Measurements from ENCODE around the gene WDR59. TPM values are rescaled to one million over a fixed set of nuclear protein-coding genes. Genes with fewer than 3 reads are reported as not detected.

WDR59 gene
- total RNA-seq, 2 donors from 2014 or later, result 46.5 to 48.3 TPM

- no peak for DNase-seq
- Histone ChIP-seq H3K9ac (ENCODE audit: low read depth in 2 of 2, low read length in 2 of 2) (no peak overlapping the region), H3K27me3 (no peaks in the 10 kb centered on the region), H3K36me3 (no peaks in the 10 kb centered on the region), H3K4me3 (no peak overlapping the region), H3K9me3 (no peaks in the 10 kb centered on the region), H3K27ac (no peak overlapping the region), H3K4me1 (no peaks in the 10 kb centered on the region)
- intact Hi-C loops (cut with DNase I), result no loop called here
- no peak for TF ChIP-seq CTCF (IDR thresholded peaks at IDR 0.05)
These were observed 112.6 kb downstream of the WDR59 start for GRCh38 chr16:74872302-74872701.

DNA sequence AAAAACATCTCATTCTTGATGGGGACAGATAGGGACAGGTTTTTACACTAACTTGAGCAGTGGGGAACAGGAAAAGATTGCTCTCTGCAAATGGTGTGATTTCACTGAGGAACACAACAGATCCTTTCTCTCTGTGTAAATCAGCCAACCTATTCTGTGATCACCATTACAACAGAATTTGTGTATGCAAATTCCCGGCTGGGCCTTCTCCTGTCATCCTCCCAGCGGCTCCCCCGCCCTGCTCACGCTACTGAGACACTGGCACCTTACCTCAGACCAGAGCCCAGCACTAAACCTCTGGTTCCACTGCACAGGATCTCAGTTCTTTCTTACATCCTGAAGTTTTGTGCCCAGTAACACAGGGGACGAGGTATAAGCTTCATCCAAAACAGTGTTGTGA is 113.3 kb downstream of the WDR59 start:
- no peaks in the 10 kb centered on the region for H3K9me3 ChIP-seq
- H3K4me3 ChIP-seq, result no peak overlapping the region
- H3K27ac ChIP-seq, result no peak overlapping the region
- no peak overlapping the region for H3K9ac ChIP-seq (ENCODE audit: low read depth in 2 of 2, low read length in 2 of 2)
- H3K27me3 ChIP-seq, result no peaks in the 10 kb centered on the region
- intact Hi-C loops (cut with DNase I), result no loop called here
- no peaks in the 10 kb centered on the region for H3K36me3 ChIP-seq
- no peaks in the 10 kb centered on the region for H3K4me1 ChIP-seq
- TF ChIP-seq CTCF (IDR thresholded peaks at IDR 0.05), result no peak
- DNase-seq, result no peak

DNA sequence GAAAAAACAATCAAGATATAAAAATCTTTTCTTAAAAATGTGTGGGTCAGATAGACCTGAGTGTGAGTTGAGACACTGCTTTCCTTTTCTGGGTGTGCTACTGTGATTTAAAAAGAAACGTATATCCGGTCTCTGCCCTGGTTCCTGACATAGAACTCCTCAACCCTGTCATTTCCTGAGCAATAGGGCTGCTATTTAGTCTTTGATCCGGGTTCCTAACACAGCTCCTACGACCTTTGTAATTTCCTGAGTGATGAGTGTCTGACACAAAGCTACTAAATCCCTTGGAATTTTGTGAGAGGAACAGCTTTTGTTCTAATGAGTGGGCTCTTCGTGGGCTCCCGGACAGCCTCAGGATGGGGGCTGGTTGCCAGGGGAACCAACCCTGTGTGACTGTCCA is 116.4 kb downstream of the WDR59 start:
- DNase-seq, result no peak
- H3K4me1 ChIP-seq, result no peaks in the 10 kb centered on the region
- intact Hi-C loops (cut with DNase I), result no loop called here
- TF ChIP-seq CTCF (IDR thresholded peaks at IDR 0.05), result no peak
- no peaks in the 10 kb centered on the region for H3K9me3 ChIP-seq
- H3K27ac ChIP-seq, result no peak overlapping the region
- no peaks in the 10 kb centered on the region for H3K36me3 ChIP-seq
- H3K4me3 ChIP-seq, result no peak overlapping the region
- H3K9ac ChIP-seq (ENCODE audit: low read depth in 2 of 2, low read length in 2 of 2), result no peak overlapping the region
- no peaks in the 10 kb centered on the region for H3K27me3 ChIP-seq

DNA sequence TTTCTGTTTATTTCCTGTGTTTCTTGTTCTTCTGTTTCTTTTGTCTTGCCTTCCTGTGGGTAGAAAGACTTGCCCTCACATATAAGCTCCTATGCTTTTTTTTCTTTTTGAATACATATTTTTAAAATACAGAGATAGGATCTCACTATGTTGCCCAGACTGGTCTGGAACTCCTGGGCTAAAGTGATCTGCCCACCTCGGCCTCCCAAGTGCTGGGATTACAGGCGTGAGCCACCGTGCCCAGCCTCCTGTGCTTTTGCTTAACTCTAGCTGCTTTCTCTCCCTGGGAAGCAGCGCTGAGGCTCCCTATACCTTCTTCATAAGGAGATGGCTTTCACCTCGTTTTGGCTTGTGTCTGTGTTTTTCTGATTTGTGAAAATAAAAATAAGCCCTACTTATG is 116.9 kb downstream of the WDR59 start:
- DNase-seq, result no peak
- no peaks in the 10 kb centered on the region for H3K4me1 ChIP-seq
- no peak overlapping the region for H3K27ac ChIP-seq
- H3K36me3 ChIP-seq, result no peaks in the 10 kb centered on the region
- no peaks in the 10 kb centered on the region for H3K9me3 ChIP-seq
- H3K4me3 ChIP-seq, result no peak overlapping the region
- no peak overlapping the region for H3K9ac ChIP-seq (ENCODE audit: low read depth in 2 of 2, low read length in 2 of 2)
- no peak for TF ChIP-seq CTCF (IDR thresholded peaks at IDR 0.05)
- H3K27me3 ChIP-seq, result no peaks in the 10 kb centered on the region
- intact Hi-C loops (cut with DNase I), result no loop called here

- Histone ChIP-seq H3K27me3 (no peaks in the 10 kb centered on the region), H3K36me3 (no peaks in the 10 kb centered on the region), H3K4me3 (no peak overlapping the region), H3K27ac (no peak overlapping the region), H3K9me3 (no peaks in the 10 kb centered on the region), H3K4me1 (no peaks in the 10 kb centered on the region), H3K9ac (ENCODE audit: low read depth in 2 of 2, low read length in 2 of 2) (no peak overlapping the region)
- DNase-seq, result no peak
- TF ChIP-seq CTCF (IDR thresholded peaks at IDR 0.05), result no peak
- intact Hi-C loops (cut with DNase I), result no loop called here
These were observed 117.6 kb downstream of the WDR59 start for GRCh38 chr16:74867281-74867849.
